ENCODE data around the gene KDM4C.

KDM4C gene

GRCh38 chr9:6921315-6921714 lies 163.5 kb downstream of the KDM4C start:
- H3K79me2 ChIP-seq (ENCODE audit: insufficient read depth, low read depth) = no peaks in the 10 kb centered on the region
- no peak overlapping the region for H3K4me3 ChIP-seq (IDR thresholded peaks at IDR 0.05; ENCODE audit: insufficient read depth, low read depth, low read length)
- no peaks in the 10 kb centered on the region for H3K36me3 ChIP-seq (ENCODE audit: insufficient read depth)
- no peak overlapping the region for H3K27ac ChIP-seq
- H4K20me1 ChIP-seq (ENCODE audit: insufficient read depth) = 0 out of 2 replicates have a peak, but pooled peaks cover 4% of the 10 kb centered on the region
- H3K27me3 ChIP-seq (ENCODE audit: insufficient read depth, low read depth) = no peaks in the 10 kb centered on the region
- H2AFZ ChIP-seq (ENCODE audit: low read depth) = no peak overlapping the region
- H3K9ac ChIP-seq = no peak overlapping the region
- H3K4me1 ChIP-seq (ENCODE audit: low read depth, poor library complexity, severe bottlenecking) = no peaks in the 10 kb centered on the region
- no peak overlapping the region for H3K4me2 ChIP-seq
- TF ChIP-seq, protein P1, sequence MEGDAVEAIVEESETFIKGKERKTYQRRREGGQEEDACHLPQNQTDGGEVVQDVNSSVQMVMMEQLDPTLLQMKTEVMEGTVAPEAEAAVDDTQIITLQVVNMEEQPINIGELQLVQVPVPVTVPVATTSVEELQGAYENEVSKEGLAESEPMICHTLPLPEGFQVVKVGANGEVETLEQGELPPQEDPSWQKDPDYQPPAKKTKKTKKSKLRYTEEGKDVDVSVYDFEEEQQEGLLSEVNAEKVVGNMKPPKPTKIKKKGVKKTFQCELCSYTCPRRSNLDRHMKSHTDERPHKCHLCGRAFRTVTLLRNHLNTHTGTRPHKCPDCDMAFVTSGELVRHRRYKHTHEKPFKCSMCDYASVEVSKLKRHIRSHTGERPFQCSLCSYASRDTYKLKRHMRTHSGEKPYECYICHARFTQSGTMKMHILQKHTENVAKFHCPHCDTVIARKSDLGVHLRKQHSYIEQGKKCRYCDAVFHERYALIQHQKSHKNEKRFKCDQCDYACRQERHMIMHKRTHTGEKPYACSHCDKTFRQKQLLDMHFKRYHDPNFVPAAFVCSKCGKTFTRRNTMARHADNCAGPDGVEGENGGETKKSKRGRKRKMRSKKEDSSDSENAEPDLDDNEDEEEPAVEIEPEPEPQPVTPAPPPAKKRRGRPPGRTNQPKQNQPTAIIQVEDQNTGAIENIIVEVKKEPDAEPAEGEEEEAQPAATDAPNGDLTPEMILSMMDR (conservative IDR thresholded peaks at IDR 0.05; ENCODE audit: low read depth, low read length) = no peak

DNA sequence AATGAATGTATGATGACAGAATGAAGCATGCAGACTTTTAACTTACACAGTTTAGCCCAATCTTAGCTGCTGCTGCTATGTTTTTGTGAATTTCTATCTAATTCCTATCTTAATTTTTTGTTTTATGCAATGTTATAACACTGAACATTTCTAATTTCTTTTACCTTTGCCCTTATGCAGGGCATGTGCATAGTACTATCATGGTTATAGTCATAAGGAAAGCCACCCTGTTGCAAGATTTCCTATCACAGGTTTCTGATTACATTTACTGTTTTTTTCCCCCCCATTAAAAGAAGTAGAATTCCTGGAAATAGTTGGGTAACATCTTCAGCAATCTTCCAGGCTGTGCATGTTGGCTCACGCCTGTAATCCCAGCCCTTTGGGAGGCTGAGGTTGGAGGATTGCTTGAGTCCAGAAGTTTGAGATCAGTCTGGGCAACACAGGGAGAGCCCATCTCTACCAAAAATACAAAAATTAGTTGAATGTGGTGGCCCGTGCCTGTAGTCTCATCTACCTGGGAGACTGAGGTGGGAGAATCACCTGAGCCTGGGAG lies 164.4 kb downstream of the KDM4C start:
- Histone ChIP-seq H3K79me2 (ENCODE audit: insufficient read depth, low read depth) (no peaks in the 10 kb centered on the region), H3K27ac (no peak overlapping the region), H3K4me1 (ENCODE audit: low read depth, poor library complexity, severe bottlenecking) (no peaks in the 10 kb centered on the region), H2AFZ (ENCODE audit: low read depth) (no peak overlapping the region), H3K4me2 (no peak overlapping the region), H3K36me3 (ENCODE audit: insufficient read depth) (no peaks in the 10 kb centered on the region), H3K27me3 (ENCODE audit: insufficient read depth, low read depth) (no peaks in the 10 kb centered on the region), H3K4me3 (IDR thresholded peaks at IDR 0.05; ENCODE audit: insufficient read depth, low read depth, low read length) (no peak overlapping the region), H3K9ac (no peak overlapping the region), H4K20me1 (ENCODE audit: insufficient read depth) (0 out of 2 replicates have a peak, but pooled peaks cover 4% of the 10 kb centered on the region)
- TF ChIP-seq, protein P1 (conservative IDR thresholded peaks at IDR 0.05; ENCODE audit: low read depth, low read length) = no peak

DNA sequence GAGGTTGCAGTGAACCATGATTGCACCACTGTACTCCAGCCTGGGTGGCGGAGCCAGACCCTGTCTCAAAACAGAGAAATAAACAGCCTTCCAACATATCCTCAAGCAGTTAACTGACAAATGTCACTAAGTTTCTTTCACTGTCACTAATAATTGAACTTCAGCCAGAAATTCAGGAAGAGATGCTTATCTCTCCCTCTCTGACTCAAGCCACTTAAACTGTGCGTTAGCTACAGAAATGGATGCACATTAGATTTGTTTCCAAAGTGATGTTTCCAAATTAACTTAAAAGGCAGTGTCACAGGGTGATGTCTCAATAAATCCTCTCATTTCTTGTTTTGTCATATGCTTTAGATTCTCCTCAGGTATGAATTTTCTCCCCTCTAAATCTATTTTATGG lies 164.9 kb downstream of the KDM4C start:
- TF ChIP-seq, protein P1 (conservative IDR thresholded peaks at IDR 0.05; ENCODE audit: low read depth, low read length) = no peak
- Histone ChIP-seq H2AFZ (ENCODE audit: low read depth) (no peak overlapping the region), H3K79me2 (ENCODE audit: insufficient read depth, low read depth) (no peaks in the 10 kb centered on the region), H3K4me1 (ENCODE audit: low read depth, poor library complexity, severe bottlenecking) (no peaks in the 10 kb centered on the region), H3K4me2 (no peak overlapping the region), H3K27me3 (ENCODE audit: insufficient read depth, low read depth) (no peaks in the 10 kb centered on the region), H4K20me1 (ENCODE audit: insufficient read depth) (0 out of 2 replicates have a peak, but pooled peaks cover 4% of the 10 kb centered on the region), H3K4me3 (IDR thresholded peaks at IDR 0.05; ENCODE audit: insufficient read depth, low read depth, low read length) (no peak overlapping the region), H3K36me3 (ENCODE audit: insufficient read depth) (no peaks in the 10 kb centered on the region), H3K27ac (no peak overlapping the region), H3K9ac (no peak overlapping the region)

GRCh38 chr9:6923086-6923485 lies 165.3 kb downstream of the KDM4C start:
- Histone ChIP-seq H3K4me1 (ENCODE audit: low read depth, poor library complexity, severe bottlenecking) (no peaks in the 10 kb centered on the region), H3K27ac (no peak overlapping the region), H2AFZ (ENCODE audit: low read depth) (no peak overlapping the region), H3K27me3 (ENCODE audit: insufficient read depth, low read depth) (no peaks in the 10 kb centered on the region), H3K9ac (no peak overlapping the region), H3K4me3 (IDR thresholded peaks at IDR 0.05; ENCODE audit: insufficient read depth, low read depth, low read length) (no peak overlapping the region), H3K79me2 (ENCODE audit: insufficient read depth, low read depth) (no peaks in the 10 kb centered on the region), H4K20me1 (ENCODE audit: insufficient read depth) (0 out of 2 replicates have a peak, but pooled peaks cover 4% of the 10 kb centered on the region), H3K36me3 (ENCODE audit: insufficient read depth) (no peaks in the 10 kb centered on the region), H3K4me2 (no peak overlapping the region)
- TF ChIP-seq, protein P1 (conservative IDR thresholded peaks at IDR 0.05; ENCODE audit: low read depth, low read length) = no peak

Data from KMS-11 (cell line).